SH-SY5Y (cell line): ENCODE measurements around the gene RAB43.

Experiments used
- GATA2 ChIP-seq: IDR thresholded peaks from 2 replicates; pipeline ENCODE4 v1.6.1; 2011; ENCODE audit warnings: mild to moderate bottlenecking, low read depth, low read length
- GATA3 ChIP-seq: IDR thresholded peaks from 2 replicates; pipeline ENCODE4 v1.6.1; 2011; ENCODE audit warnings: low read depth, mild to moderate bottlenecking, low read length, moderate library complexity

DNA sequence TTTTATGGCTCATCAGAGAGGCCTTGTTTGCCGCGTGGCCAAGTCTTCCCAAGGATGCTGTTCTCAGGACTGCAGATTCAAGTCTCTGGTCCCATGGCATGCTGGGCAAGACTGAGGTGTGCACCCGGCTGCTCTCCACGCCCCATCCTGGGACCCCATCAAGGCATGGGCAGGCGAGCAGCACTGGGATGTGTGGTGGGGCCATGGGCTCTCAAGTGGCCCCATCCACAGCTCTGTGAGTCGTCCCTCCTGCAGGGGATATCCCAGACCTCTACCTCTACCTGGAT is 74.1 kb downstream of the RAB43 start:
- TF ChIP-seq GATA2 (no peak), GATA3 (no peak)
